ENCODE results near the gene POLR3H. TPM values are rescaled to one million over a fixed set of nuclear protein-coding genes. Genes with fewer than 3 reads are reported as not detected.
A peak's percentile ranks its signal among the peaks of the same experiment; 100 is the strongest.

The POLR3H gene
- total RNA-seq, 1 donor from 2014 or later = 54.0 TPM

GRCh38 chr22:41528132-41528766, 16.0 kb downstream of the POLR3H start:
- TF ChIP-seq, protein P1, sequence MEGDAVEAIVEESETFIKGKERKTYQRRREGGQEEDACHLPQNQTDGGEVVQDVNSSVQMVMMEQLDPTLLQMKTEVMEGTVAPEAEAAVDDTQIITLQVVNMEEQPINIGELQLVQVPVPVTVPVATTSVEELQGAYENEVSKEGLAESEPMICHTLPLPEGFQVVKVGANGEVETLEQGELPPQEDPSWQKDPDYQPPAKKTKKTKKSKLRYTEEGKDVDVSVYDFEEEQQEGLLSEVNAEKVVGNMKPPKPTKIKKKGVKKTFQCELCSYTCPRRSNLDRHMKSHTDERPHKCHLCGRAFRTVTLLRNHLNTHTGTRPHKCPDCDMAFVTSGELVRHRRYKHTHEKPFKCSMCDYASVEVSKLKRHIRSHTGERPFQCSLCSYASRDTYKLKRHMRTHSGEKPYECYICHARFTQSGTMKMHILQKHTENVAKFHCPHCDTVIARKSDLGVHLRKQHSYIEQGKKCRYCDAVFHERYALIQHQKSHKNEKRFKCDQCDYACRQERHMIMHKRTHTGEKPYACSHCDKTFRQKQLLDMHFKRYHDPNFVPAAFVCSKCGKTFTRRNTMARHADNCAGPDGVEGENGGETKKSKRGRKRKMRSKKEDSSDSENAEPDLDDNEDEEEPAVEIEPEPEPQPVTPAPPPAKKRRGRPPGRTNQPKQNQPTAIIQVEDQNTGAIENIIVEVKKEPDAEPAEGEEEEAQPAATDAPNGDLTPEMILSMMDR (conservative IDR thresholded peaks at IDR 0.05) = no peak
- peaks cover 8% of the 10 kb centered on the region for H3K36me3 Mint-ChIP-seq (ENCODE audit: low read depth)

DNA sequence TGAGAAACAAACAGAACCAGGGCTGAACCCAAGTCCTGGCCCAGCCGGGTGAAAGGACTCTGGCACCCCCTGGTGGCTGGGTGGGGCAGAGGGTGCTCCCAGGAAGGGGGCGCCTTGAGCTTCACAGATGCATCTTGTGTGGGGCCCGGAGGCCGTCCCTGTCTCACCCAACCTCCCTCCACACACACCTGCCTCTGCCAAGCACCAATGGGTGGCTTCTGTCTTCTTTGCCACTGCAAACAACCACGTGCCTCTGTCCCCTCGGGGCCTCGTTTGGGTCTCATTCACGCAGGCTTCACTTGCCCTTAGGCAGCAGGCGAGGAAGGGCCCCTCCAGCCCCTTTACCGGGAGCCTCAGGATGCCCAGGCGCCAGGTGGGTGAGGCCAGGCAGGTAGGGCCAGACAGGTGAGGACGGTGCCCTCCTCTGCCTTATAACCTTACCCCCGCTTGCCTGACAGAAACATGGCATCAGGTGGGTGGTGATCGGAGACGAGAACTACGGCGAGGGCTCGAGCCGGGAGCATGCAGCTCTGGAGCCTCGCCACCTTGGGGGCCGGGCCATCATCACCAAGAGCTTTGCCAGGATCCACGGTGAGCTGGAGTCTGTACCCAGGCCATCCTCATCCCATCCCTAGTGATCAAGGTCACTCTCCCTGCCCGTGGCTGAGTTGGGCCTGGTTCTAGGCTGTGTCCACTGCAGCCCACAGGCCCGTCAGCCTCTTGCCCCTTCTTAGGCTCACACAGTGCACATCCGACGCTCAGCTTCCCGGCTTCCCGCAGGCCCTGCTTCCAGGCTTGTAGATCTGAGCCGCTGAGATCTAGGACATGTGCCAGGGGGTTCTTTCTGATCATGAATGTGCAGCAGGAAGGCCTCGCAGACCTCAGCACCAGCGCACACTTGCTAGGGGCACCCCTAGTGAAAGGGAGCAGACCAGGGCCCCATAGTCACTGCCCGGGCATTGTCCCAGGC, 17.2 kb downstream of the POLR3H start:
- Mint-ChIP-seq H3K27ac (ENCODE audit: unreplicated experiment) (no peak overlapping the region), H3K9me3 (no peaks in the 10 kb centered on the region), H3K4me1 (peaks cover 4% of the 10 kb centered on the region), H3K4me3 (peak overlapping the region; percentile 78), H3K36me3 (ENCODE audit: low read depth) (peaks cover 13% of the 10 kb centered on the region), H3K27me3 (ENCODE audit: low read depth) (peaks cover 5% of the 10 kb centered on the region)
- TF ChIP-seq, protein P1 (conservative IDR thresholded peaks at IDR 0.05) = peak; percentile 80
- DNase-seq (ENCODE audit: low read depth, low spot score) = peak; percentile 42

More at GRCh38 chr22:41528132-41528766, 16.0 kb downstream of the POLR3H start:
- Mint-ChIP-seq H3K9me3 (no peaks in the 10 kb centered on the region), H3K4me1 (no peaks in the 10 kb centered on the region), H3K4me3 (peak overlapping the region; percentile 3), H3K27ac (ENCODE audit: unreplicated experiment) (no peak overlapping the region), H3K27me3 (ENCODE audit: low read depth) (no peaks in the 10 kb centered on the region)
- DNase-seq (ENCODE audit: low read depth, low spot score) = no peak

- H3K4me1 Mint-ChIP-seq = peaks cover 4% of the 10 kb centered on the region
- TF ChIP-seq, protein P1 (conservative IDR thresholded peaks at IDR 0.05) = no peak
- H3K36me3 Mint-ChIP-seq (ENCODE audit: low read depth) = peaks cover 13% of the 10 kb centered on the region
- peak overlapping the region; percentile 78 for H3K27ac Mint-ChIP-seq (ENCODE audit: unreplicated experiment)
- no peak for DNase-seq (ENCODE audit: low read depth, low spot score)
- H3K4me3 Mint-ChIP-seq = peak overlapping the region; percentile 78
- H3K27me3 Mint-ChIP-seq (ENCODE audit: low read depth) = peaks cover 5% of the 10 kb centered on the region
- no peaks in the 10 kb centered on the region for H3K9me3 Mint-ChIP-seq
Measured at GRCh38 chr22:41526226-41526829, 17.9 kb downstream of the POLR3H start.

DNA sequence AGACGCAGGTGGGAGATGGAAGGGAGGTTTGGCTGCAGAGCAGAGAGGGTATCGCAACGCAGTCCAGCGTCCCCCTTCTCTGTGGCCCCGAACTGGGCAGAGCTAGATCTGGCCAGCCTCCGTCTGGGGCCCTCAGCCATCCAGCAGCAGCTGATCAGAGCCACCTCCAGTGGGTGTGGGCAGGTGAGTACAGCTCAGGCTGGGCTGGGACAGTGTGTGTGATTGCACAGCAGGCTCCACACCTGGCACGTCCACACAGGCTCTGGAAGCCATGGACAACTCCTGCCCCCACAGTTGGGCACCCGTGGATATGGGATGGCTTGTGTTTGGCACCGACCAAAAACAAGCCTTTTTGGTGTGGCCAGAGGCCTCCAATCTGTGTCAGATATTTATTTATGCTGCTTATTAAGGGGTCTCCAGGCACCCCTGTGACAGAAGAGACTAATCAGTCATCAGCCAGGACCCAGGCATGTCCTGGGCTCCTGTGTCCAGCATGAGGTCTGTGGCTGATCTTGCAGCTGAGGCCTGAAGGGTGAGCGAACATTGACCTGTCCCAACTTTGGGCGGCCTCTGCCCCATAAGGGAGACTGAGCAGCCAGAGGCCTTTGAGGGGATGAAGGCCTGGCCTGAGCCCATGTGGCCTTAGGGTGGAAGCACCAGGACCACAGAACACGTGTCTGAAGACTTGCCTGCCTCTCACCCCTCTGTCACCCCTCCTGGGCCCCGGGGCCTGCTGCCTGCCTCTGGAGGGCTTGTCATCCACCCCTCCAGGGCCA, 18.6 kb downstream of the POLR3H start:
- no peaks in the 10 kb centered on the region for H3K9me3 Mint-ChIP-seq
- H3K4me1 Mint-ChIP-seq = peaks cover 4% of the 10 kb centered on the region
- H3K36me3 Mint-ChIP-seq (ENCODE audit: low read depth) = peaks cover 13% of the 10 kb centered on the region
- H3K4me3 Mint-ChIP-seq = peak overlapping the region; percentile 78
- TF ChIP-seq, protein P1 (conservative IDR thresholded peaks at IDR 0.05) = no peak
- peaks cover 5% of the 10 kb centered on the region for H3K27me3 Mint-ChIP-seq (ENCODE audit: low read depth)
- DNase-seq (ENCODE audit: low read depth, low spot score) = no peak
- peak overlapping the region; percentile 91 for H3K27ac Mint-ChIP-seq (ENCODE audit: unreplicated experiment)

Measured in neural crest cell (in vitro differentiated cells).